Tibial artery (tissue), 4 donors: Measurements from ENCODE around the gene POLR3A.

Experiments used
- DNase-seq, 2 donors: peaks; one replicate each; pipeline ENCODE4 v3.0.0-alpha.2; 2019
- H3K27ac ChIP-seq, 2 donors: fragments of 200-600 bp; sonication (generic) in 1 of 2; 1 replicate in 1 of 2; 2 replicates in 1 of 2; pipeline ENCODE4 v1.5.1; 2018 to 2019; ENCODE audit warnings: mild to moderate bottlenecking in 1 of 2
- H3K27me3 ChIP-seq, 2 donors: fragments of 200-600 bp; sonication (generic) in 1 of 2; one replicate each; pipeline versions ENCODE4 v1.5.1 to v1.6.0; 2016 to 2019
- H3K36me3 ChIP-seq, 3 donors: fragments of 200-600 bp; sonication (generic) in 2 of 3; one replicate each; pipeline ENCODE4 v1.5.1; 2016 to 2019; ENCODE audit warnings: mild to moderate bottlenecking in 2 of 3
- H3K4me1 ChIP-seq, 4 donors: fragments of 200-600 bp; sonication (generic) in 2 of 4; 1 replicate in 3 of 4; 2 replicates in 1 of 4; pipeline ENCODE4 v1.5.1; 2016 to 2019
- H3K4me3 ChIP-seq, 2 donors: fragments of 200-600 bp; sonication (generic) in 1 of 2; 1 replicate in 1 of 2; 2 replicates in 1 of 2; pipeline ENCODE4 v1.5.1; 2018 to 2019; ENCODE audit warnings: mild to moderate bottlenecking in 2 of 2
- H3K9me3 ChIP-seq, 3 donors: fragments of 200-600 bp; sonication (generic) in 1 of 3; one replicate each; pipeline ENCODE4 v1.5.1; 2016 to 2019
- intact Hi-C: fragments of 100-400 bp; cut with DNase I; formaldehyde crosslinking; loops from one replicate; pipeline ENCODE4 v1.15.0; 2023; ENCODE audit warnings: low total_unique reads
- TF ChIP-seq, protein P1 (sequence below), 2 experiments: fragments of 200-600 bp in 1 of 2; fragments of 450-650 bp in 1 of 2; IDR thresholded peaks; one replicate each; pipeline ENCODE4 v1.5.1; 2017 to 2019; ENCODE audit warnings: antibody characterized with exemption in 2 of 2, mild to moderate bottlenecking in 1 of 2, moderate library complexity in 1 of 2

POLR3A gene

DNA sequence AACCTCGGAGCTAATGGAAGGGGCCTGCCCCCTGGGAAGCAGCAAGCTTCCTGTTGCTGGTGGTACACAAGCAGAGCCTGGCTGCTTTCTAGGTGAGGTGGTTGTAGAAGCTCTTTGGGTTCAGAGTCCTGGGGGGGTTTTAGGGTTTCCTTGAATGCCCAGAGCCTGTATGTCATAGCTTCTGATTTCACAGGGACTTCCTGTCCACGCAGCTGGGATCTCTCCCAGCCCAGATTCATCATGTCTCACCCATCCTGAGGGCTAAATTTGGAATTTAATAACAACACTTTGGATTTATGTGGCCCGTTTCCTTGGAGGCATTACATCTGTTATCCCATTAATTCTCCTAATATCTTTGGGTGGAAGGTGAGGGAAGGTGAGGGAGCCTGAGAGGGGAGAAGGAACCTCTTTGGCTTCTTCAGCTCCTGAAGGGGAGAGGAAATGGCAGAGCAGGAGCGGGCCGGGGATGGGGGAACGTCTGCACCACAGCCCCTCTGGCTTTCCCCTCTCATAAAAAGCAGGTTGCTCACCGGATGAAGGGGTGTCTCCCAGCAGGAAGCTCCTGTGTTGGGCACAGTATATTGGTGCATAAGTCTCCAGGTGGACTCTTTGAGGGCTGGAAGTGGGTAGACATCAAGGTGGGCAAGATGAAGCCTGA is 24.0 kb upstream of the POLR3A start:
- peak in 1 of 2 donors; percentile 9 for DNase-seq
- Histone ChIP-seq H3K36me3 (peaks cover 0 to 21% (median 0%) of the 10 kb centered on the region in 3 donors), H3K4me3 (no peak overlapping the region), H3K27me3 (no peaks in the 10 kb centered on the region), H3K9me3 (no peaks in the 10 kb centered on the region), H3K4me1 (no peaks in the 10 kb centered on the region), H3K27ac (no peak overlapping the region)
- intact Hi-C loops: no loop called here
- TF ChIP-seq, protein P1, sequence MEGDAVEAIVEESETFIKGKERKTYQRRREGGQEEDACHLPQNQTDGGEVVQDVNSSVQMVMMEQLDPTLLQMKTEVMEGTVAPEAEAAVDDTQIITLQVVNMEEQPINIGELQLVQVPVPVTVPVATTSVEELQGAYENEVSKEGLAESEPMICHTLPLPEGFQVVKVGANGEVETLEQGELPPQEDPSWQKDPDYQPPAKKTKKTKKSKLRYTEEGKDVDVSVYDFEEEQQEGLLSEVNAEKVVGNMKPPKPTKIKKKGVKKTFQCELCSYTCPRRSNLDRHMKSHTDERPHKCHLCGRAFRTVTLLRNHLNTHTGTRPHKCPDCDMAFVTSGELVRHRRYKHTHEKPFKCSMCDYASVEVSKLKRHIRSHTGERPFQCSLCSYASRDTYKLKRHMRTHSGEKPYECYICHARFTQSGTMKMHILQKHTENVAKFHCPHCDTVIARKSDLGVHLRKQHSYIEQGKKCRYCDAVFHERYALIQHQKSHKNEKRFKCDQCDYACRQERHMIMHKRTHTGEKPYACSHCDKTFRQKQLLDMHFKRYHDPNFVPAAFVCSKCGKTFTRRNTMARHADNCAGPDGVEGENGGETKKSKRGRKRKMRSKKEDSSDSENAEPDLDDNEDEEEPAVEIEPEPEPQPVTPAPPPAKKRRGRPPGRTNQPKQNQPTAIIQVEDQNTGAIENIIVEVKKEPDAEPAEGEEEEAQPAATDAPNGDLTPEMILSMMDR (IDR thresholded peaks at IDR 0.05): no peak

DNA sequence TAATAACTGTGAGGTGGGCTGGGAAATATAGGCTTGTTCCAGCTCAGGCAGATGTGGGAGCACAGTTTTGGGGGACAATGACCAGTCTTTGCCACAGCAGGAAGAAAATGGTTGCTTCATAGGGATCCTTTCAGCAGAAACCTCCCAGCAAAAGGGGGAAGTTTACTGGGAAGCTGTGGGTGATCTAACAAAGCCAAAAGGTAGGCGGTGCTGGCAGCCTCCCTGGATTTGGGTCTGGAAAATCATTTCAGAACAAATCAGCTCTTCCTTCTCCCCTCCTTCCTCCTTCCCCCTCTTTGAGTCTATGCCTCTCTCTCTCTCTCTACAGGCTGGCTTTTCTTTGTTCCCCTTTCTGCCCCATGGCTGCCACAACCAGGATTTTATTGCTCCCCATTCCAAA is 20.5 kb upstream of the POLR3A start:
- Histone ChIP-seq H3K4me3 (no peak overlapping the region), H3K36me3 (peaks cover 0 to 18% (median 0%) of the 10 kb centered on the region in 3 donors), H3K27ac (no peak overlapping the region), H3K9me3 (no peaks in the 10 kb centered on the region), H3K27me3 (no peaks in the 10 kb centered on the region), H3K4me1 (peaks cover 0 to 10% (median 7%) of the 10 kb centered on the region in 4 donors)
- TF ChIP-seq, protein P1 (IDR thresholded peaks at IDR 0.05): no peak
- no peak for DNase-seq
- intact Hi-C loops: loop anchor here (5.0 to 10.0 kb wide), 4 partner anchors 165 to 1147 kb away; no protein-coding TSS in a partner anchor

DNA sequence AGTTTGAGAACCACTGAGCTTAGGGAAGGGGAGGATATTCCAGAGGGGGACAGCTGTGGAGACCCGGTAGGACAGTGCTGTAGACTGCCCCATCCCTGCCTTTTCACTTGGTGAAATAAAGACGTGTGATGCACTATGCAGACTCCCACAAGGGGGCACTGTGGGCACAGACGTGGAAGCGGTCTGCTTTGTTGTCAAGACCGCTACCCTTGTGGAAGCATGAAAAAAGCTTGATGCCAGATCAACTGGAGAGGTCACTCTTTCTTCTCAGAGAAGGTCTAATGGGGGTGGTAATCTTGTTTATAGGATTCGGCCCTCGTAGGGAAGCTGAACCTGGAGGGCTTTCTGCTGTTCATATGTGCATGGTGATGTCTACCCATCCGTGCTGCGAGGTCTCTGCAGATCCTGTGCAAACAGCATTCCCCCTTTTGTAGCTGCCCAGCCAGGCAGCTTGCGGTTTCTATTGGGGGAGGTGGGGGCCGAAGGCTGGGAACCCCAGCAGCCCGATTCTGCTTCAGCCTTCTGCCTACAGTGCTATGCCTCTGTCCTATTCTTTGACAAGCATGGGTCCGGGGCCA is 18.1 kb upstream of the POLR3A start:
- TF ChIP-seq, protein P1 (IDR thresholded peaks at IDR 0.05): peak; percentile 89 to 90
- intact Hi-C loops: loop anchor here (5.0 to 10.0 kb wide), 4 partner anchors 167 to 1150 kb away; no protein-coding TSS in a partner anchor
- Histone ChIP-seq H3K4me3 (no peak overlapping the region), H3K27ac (no peak overlapping the region), H3K27me3 (no peaks in the 10 kb centered on the region), H3K36me3 (peaks cover 0 to 24% (median 4%) of the 10 kb centered on the region in 3 donors), H3K4me1 (peaks cover 0 to 18% (median 8%) of the 10 kb centered on the region in 4 donors), H3K9me3 (no peaks in the 10 kb centered on the region)
- DNase-seq: peak; percentile 88

DNA sequence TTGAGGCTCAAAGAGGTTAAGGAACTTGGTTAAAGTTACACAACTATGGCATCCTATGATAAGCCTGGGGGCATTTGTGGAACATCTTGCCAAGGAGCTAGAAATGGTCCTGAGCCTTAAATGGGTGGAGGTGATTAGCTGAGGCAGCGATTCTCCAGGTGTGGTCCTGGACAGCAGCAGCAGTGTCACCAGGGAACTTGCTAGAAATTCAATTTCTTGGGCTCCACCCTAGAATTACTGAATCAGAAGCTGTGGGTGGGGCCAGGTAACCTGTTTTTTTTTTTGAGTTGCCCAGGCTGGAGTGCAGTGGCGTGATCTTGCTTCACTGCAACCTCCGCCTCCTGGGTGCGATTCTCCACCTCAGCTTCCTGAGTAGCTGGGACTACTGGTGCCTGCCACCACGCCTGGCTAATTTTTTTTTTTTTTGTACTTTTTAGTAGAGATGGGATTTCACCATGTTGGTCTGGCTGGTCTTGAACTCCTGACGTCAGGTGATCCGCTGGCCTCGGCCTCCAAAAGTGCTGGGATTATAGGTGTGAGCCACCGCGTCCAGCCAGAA is 17.5 kb upstream of the POLR3A start:
- Histone ChIP-seq H3K27me3 (no peaks in the 10 kb centered on the region), H3K4me3 (no peak overlapping the region), H3K9me3 (no peaks in the 10 kb centered on the region), H3K27ac (no peak overlapping the region), H3K36me3 (peaks cover 0 to 31% (median 11%) of the 10 kb centered on the region in 3 donors), H3K4me1 (peaks cover 0 to 18% (median 8%) of the 10 kb centered on the region in 4 donors)
- intact Hi-C loops: loop anchor here (5.0 to 10.0 kb wide), 4 partner anchors 168 to 1151 kb away; no protein-coding TSS in a partner anchor
- DNase-seq: peak in 1 of 2 donors; percentile 1
- TF ChIP-seq, protein P1 (IDR thresholded peaks at IDR 0.05): no peak

DNA sequence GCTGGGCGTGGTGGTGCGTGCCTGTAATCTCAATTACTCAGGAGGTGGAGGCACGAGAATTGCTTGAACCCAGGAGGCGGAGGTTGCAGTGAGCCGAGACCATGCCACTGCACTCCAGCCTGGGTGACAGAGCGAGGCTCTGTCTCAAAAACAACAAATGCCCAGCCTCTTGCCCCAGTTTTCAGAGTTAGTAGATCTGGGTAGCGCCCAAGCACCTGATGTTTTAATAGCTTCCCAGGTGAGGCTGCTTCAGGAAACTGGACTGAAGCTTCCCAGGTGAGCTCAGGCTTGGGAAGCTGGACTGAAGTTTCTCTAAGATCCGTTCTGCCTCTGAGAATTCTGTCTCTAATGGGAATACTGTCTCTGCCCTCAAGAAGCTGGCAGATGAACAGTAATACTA is 16.5 kb upstream of the POLR3A start:
- H3K4me3 ChIP-seq: no peak overlapping the region
- DNase-seq: no peak
- TF ChIP-seq, protein P1 (IDR thresholded peaks at IDR 0.05): no peak
- H3K36me3 ChIP-seq: peaks cover 0 to 40% (median 20%) of the 10 kb centered on the region in 3 donors
- H3K27me3 ChIP-seq: no peaks in the 10 kb centered on the region
- H3K27ac ChIP-seq: no peak overlapping the region
- peaks cover 0 to 18% (median 8%) of the 10 kb centered on the region in 4 donors for H3K4me1 ChIP-seq
- intact Hi-C loops: loop anchor here (5.0 to 10.0 kb wide), 4 partner anchors 169 to 1151 kb away; no protein-coding TSS in a partner anchor
- no peaks in the 10 kb centered on the region for H3K9me3 ChIP-seq
